ENCODE data around the gene BORCS6. TPM values are rescaled to one million over a fixed set of nuclear protein-coding genes. Genes with fewer than 3 reads are reported as not detected.

BORCS6 gene
- total and polyA plus RNA-seq, 9 of the 15 experiments (the other 6 are each of a cell fraction or from before 2014, with no cell fraction given) = 0.01 to 7.4 (median 2.3) TPM

DNA sequence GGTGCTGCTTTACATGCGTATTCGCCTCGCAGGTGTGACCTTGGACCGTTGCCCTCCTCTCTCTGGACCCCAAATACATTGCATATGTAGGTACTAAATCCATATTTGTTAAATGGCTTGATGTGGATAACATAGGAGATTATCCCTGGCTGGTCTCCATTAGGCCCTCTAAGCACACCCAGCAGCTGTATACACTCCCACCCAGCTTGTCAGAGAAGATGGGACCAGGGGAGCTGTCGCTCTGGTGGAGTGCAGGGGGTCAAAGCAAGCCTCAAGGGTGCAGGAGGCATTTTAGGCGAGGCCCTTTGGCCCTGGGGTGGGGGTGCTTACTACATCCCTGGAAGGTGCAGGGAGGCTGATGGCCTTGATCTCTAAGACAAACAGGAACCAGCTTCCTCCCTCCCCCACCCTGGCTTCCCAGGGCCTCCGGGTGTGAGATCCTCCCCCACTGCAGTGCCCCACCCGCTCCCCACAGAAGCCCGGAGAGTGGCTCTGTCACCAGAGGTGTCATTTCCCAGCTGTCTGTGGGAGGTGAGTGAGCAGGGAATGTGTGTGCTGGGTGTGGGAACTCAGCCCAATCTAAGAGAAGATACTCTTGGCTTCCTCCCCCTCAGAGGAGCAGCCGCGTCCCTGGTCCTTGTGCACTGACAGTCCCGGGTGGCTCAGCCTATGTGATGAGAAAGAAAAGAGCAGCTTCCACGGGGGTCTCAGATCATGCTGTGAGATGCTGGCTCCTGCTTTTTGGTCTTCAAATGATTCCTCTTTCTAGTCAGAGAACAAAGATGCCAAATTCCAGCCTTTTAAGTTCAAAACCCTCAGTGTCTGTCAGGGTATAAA, 25.8 kb downstream of the BORCS6 start (continued):
- no peak for TF ChIP-seq CEBPB (tag; IDR thresholded peaks at IDR 0.05)
- peak; percentile 74 for TF ChIP-seq CTBP1 (IDR thresholded peaks at IDR 0.05; ENCODE audit: borderline replicate concordance)
- TF ChIP-seq, protein P1, sequence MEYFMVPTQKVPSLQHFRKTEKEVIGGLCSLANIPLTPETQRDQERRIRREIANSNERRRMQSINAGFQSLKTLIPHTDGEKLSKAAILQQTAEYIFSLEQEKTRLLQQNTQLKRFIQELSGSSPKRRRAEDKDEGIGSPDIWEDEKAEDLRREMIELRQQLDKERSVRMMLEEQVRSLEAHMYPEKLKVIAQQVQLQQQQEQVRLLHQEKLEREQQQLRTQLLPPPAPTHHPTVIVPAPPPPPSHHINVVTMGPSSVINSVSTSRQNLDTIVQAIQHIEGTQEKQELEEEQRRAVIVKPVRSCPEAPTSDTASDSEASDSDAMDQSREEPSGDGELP (CRISPR knock-in tag; IDR thresholded peaks at IDR 0.05; ENCODE audit: borderline replicate concordance) = peak; percentile 97
- TF ChIP-seq GATA2 (CRISPR knock-in tag; IDR thresholded peaks at IDR 0.05) = no peak
- TF ChIP-seq KLF10 (CRISPR knock-in tag; IDR thresholded peaks at IDR 0.05) = no peak
- TF ChIP-seq, protein P2, sequence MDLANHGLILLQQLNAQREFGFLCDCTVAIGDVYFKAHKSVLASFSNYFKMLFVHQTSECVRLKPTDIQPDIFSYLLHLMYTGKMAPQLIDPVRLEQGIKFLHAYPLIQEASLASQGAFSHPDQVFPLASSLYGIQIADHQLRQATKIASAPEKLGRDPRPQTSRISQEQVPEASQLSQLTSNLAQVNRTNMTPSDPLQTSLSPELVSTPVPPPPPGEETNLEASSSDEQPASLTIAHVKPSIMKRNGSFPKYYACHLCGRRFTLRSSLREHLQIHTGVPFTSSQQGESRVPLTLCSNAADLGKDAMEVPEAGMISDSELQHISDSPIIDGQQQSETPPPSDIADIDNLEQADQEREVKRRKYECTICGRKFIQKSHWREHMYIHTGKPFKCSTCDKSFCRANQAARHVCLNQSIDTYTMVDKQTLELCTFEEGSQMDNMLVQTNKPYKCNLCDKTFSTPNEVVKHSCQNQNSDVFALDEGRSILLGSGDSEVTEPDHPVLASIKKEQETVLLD (IDR thresholded peaks at IDR 0.05) = peak; percentile 80
- TF ChIP-seq, protein P3, sequence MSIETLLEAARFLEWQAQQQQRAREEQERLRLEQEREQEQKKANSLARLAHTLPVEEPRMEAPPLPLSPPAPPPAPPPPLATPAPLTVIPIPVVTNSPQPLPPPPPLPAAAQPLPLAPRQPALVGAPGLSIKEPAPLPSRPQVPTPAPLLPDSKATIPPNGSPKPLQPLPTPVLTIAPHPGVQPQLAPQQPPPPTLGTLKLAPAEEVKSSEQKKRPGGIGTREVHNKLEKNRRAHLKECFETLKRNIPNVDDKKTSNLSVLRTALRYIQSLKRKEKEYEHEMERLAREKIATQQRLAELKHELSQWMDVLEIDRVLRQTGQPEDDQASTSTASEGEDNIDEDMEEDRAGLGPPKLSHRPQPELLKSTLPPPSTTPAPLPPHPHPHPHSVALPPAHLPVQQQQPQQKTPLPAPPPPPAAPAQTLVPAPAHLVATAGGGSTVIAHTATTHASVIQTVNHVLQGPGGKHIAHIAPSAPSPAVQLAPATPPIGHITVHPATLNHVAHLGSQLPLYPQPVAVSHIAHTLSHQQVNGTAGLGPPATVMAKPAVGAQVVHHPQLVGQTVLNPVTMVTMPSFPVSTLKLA (conservative IDR thresholded peaks at IDR 0.05) = peak; percentile 45 to 71
- TF ChIP-seq FOXM1 (IDR thresholded peaks at IDR 0.05; ENCODE audit: low read depth) = no peak
- no peak for TF ChIP-seq FOXM1 (CRISPR knock-in tag; IDR thresholded peaks at IDR 0.05; ENCODE audit: low read depth)
- TF ChIP-seq, protein P4, sequence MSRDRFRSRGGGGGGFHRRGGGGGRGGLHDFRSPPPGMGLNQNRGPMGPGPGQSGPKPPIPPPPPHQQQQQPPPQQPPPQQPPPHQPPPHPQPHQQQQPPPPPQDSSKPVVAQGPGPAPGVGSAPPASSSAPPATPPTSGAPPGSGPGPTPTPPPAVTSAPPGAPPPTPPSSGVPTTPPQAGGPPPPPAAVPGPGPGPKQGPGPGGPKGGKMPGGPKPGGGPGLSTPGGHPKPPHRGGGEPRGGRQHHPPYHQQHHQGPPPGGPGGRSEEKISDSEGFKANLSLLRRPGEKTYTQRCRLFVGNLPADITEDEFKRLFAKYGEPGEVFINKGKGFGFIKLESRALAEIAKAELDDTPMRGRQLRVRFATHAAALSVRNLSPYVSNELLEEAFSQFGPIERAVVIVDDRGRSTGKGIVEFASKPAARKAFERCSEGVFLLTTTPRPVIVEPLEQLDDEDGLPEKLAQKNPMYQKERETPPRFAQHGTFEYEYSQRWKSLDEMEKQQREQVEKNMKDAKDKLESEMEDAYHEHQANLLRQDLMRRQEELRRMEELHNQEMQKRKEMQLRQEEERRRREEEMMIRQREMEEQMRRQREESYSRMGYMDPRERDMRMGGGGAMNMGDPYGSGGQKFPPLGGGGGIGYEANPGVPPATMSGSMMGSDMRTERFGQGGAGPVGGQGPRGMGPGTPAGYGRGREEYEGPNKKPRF (IDR thresholded peaks at IDR 0.05; ENCODE audit: low read depth, low read length) = no peak
- TF ChIP-seq U2AF1 (optimal IDR thresholded peaks at IDR 0.05; ENCODE audit: low read depth, low read length) = no peak
- peak in 1 of 2 experiments; percentile 69; a peak in 1 of 4 replicates for TF ChIP-seq SRF (CRISPR knock-in tag; IDR thresholded peaks at IDR 0.05)
- peak; percentile 47; the same call in 1 of the 2 replicates for TF ChIP-seq FOSL1 (tag; conservative IDR thresholded peaks at IDR 0.05)
- TF ChIP-seq FUS (optimal IDR thresholded peaks at IDR 0.05; ENCODE audit: low read depth, low read length) = no peak
- TF ChIP-seq NFIC (IDR thresholded peaks at IDR 0.05) = peak; percentile 56
- TF ChIP-seq POLR3A (IDR thresholded peaks at IDR 0.05; ENCODE audit: borderline replicate concordance, extremely low read depth, insufficient read depth, insufficient read length) = no peak
- TF ChIP-seq GATAD2A (IDR thresholded peaks at IDR 0.05) = peak; percentile 95
- no peak for TF ChIP-seq FOS (IDR thresholded peaks at IDR 0.05; ENCODE audit: extremely low read depth, insufficient read length)
- no peak for TF ChIP-seq ZNF408 (CRISPR knock-in tag; IDR thresholded peaks at IDR 0.05; ENCODE audit: low read depth)
- TF ChIP-seq L3MBTL2 (IDR thresholded peaks at IDR 0.05) = peak; percentile 61
- TF ChIP-seq, protein P5, sequence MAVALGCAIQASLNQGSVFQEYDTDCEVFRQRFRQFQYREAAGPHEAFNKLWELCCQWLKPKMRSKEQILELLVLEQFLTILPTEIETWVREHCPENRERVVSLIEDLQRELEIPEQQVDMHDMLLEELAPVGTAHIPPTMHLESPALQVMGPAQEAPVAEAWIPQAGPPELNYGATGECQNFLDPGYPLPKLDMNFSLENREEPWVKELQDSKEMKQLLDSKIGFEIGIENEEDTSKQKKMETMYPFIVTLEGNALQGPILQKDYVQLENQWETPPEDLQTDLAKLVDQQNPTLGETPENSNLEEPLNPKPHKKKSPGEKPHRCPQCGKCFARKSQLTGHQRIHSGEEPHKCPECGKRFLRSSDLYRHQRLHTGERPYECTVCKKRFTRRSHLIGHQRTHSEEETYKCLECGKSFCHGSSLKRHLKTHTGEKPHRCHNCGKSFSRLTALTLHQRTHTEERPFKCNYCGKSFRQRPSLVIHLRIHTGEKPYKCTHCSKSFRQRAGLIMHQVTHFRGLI (CRISPR knock-in tag; IDR thresholded peaks at IDR 0.05) = no peak
